Mesenchymal stem cell (in vitro differentiated cells and primary cell): ENCODE measurements around the gene ADD1.

ENCODE experiments used
- DNase-seq: peaks from one replicate; pipeline ENCODE4 v3.0.0-alpha.2; 2013
- H2AFZ ChIP-seq: one replicate; pipeline ENCODE4 v1.6.1; 2013; ENCODE audit warnings: low read depth, mild to moderate bottlenecking, control low read depth, inconsistent platforms, low read length, moderate library complexity
- H2AK5ac ChIP-seq: 2 replicates; pipeline ENCODE4 v1.6.1; 2013; ENCODE audit warnings: low read length, moderate library complexity, mild to moderate bottlenecking, inconsistent platforms; ENCODE audit not compliant: severe bottlenecking
- H2BK120ac ChIP-seq: one replicate; pipeline ENCODE4 v1.6.1; 2013; ENCODE audit warnings: low read depth, mild to moderate bottlenecking, inconsistent platforms, low read length, moderate library complexity
- H2BK12ac ChIP-seq, 2 experiments: one replicate each; pipeline ENCODE4 v1.6.1; 2013; ENCODE audit warnings: inconsistent platforms in 2 of 2, low read length in 2 of 2, mild to moderate bottlenecking in 2 of 2, moderate library complexity in 2 of 2, control low read depth in 1 of 2
- H2BK15ac ChIP-seq: one replicate; pipeline ENCODE4 v1.6.1; 2013; ENCODE audit warnings: mild to moderate bottlenecking, low read depth, inconsistent platforms; ENCODE audit not compliant: poor library complexity, severe bottlenecking
- H2BK5ac ChIP-seq: 2 replicates; pipeline ENCODE4 v1.6.1; 2013; ENCODE audit warnings: low read depth, mild to moderate bottlenecking, low read length, control low read depth, inconsistent platforms; ENCODE audit not compliant: poor library complexity, severe bottlenecking
- H3K14ac ChIP-seq, 2 experiments: one replicate each; pipeline ENCODE4 v1.6.1; 2013; ENCODE audit warnings: inconsistent platforms in 2 of 2, low read length in 2 of 2, control low read depth in 1 of 2, mild to moderate bottlenecking in 1 of 2, moderate library complexity in 1 of 2
- H3K18ac ChIP-seq, 2 experiments: one replicate each; pipeline ENCODE4 v1.6.1; 2013; ENCODE audit warnings: inconsistent platforms in 2 of 2, low read length in 2 of 2, control low read depth in 1 of 2, low read depth in 1 of 2, mild to moderate bottlenecking in 1 of 2
- H3K23ac ChIP-seq, 2 experiments: one replicate each; pipeline ENCODE4 v1.6.1; 2013; ENCODE audit warnings: inconsistent platforms in 2 of 2, low read length in 2 of 2, mild to moderate bottlenecking in 2 of 2, moderate library complexity in 2 of 2, control low read depth in 1 of 2
- H3K27ac ChIP-seq: 2 replicates; pipeline ENCODE4 v1.5.1; 2013; ENCODE audit warnings: mild to moderate bottlenecking, moderate library complexity, low read length, control low read depth, inconsistent platforms; ENCODE audit not compliant: poor library complexity, severe bottlenecking
- H3K27me3 ChIP-seq, 2 experiments: 2 replicates each; pipeline versions ENCODE4 v1.6.1 to v1.7.0; 2013; ENCODE audit warnings: low read length in 2 of 2, mild to moderate bottlenecking in 2 of 2, moderate library complexity in 2 of 2, control low read depth in 1 of 2, inconsistent platforms in 1 of 2; ENCODE audit not compliant: control insufficient read depth in 1 of 2, insufficient read depth in 1 of 2
- H3K36me3 ChIP-seq, 2 experiments: 2 replicates each; pipeline versions ENCODE4 v1.6.1 to v1.7.0; 2013; ENCODE audit warnings: low read length in 2 of 2, control low read depth in 1 of 2, inconsistent platforms in 1 of 2, low read depth in 1 of 2, mild to moderate bottlenecking in 1 of 2; ENCODE audit not compliant: insufficient read depth in 2 of 2, control insufficient read depth in 1 of 2
- H3K4ac ChIP-seq, 2 experiments: one replicate each; pipeline ENCODE4 v1.6.1; 2013; ENCODE audit warnings: inconsistent platforms in 2 of 2, low read length in 2 of 2, mild to moderate bottlenecking in 2 of 2, moderate library complexity in 2 of 2, control low read depth in 1 of 2, low read depth in 1 of 2
- H3K4me1 ChIP-seq: 2 replicates; pipeline ENCODE4 v1.6.1; 2013; ENCODE audit warnings: low read depth, low read length, control low read depth; ENCODE audit not compliant: control insufficient read depth, insufficient read depth
- H3K4me2 ChIP-seq: 2 replicates; pipeline ENCODE4 v1.6.1; 2013; ENCODE audit warnings: low read length, mild to moderate bottlenecking, inconsistent platforms; ENCODE audit not compliant: poor library complexity, severe bottlenecking
- H3K4me3 ChIP-seq, 2 experiments: 2 replicates each; pipeline versions ENCODE4 v1.5.1 to v1.7.0; 2013; ENCODE audit warnings: low read length in 2 of 2, mild to moderate bottlenecking in 2 of 2, control low read depth in 1 of 2, low read depth in 1 of 2; ENCODE audit not compliant: insufficient read depth in 1 of 2
- H3K79me1 ChIP-seq: replicated peaks from 2 replicates; pipeline ENCODE4 v1.6.1; 2013; ENCODE audit warnings: mild to moderate bottlenecking, control low read depth, low read length, inconsistent platforms; ENCODE audit not compliant: poor library complexity, severe bottlenecking
- H3K9ac ChIP-seq: 2 replicates; pipeline ENCODE4 v1.7.0; 2013; ENCODE audit warnings: mild to moderate bottlenecking, low read length, moderate library complexity
- H3K9me3 ChIP-seq: 2 replicates; pipeline ENCODE4 v1.7.0; 2013; ENCODE audit warnings: mild to moderate bottlenecking, low read length; ENCODE audit not compliant: control insufficient read depth
- H4K8ac ChIP-seq: one replicate; pipeline ENCODE4 v1.6.1; 2013; ENCODE audit warnings: inconsistent platforms, mild to moderate bottlenecking, low read length, moderate library complexity
- H4K91ac ChIP-seq: one replicate; pipeline ENCODE4 v1.6.1; 2013; ENCODE audit warnings: mild to moderate bottlenecking, low read length, inconsistent platforms
- WGBS: methylation state at CpG from one replicate; pipeline ENCODE4 v1.1.7; 2013; ENCODE audit warnings: mixed read lengths; 5-methylcytosine and 5-hydroxymethylcytosine counted together

Gene ADD1

GRCh38 chr4:2941138-2942036 lies 97.7 kb downstream of the ADD1 start:
- no peak overlapping the region for H3K4me2 ChIP-seq
- no peak overlapping the region for H3K18ac ChIP-seq
- H3K4ac ChIP-seq, result no peak overlapping the region
- WGBS, result 94% methylated on average over 24 of the region's 24 CpGs
- no peak overlapping the region for H3K27ac ChIP-seq
- H3K23ac ChIP-seq, result no peak overlapping the region
- H3K36me3 ChIP-seq, result peaks cover 87 to 96% of the 10 kb centered on the region in 2 experiments
- no peaks in the 10 kb centered on the region for H3K27me3 ChIP-seq
- no peak overlapping the region for H2AFZ ChIP-seq
- DNase-seq, result no peak
- H3K4me3 ChIP-seq, result no peak overlapping the region
- H3K9me3 ChIP-seq, result no peaks in the 10 kb centered on the region
- H2BK12ac ChIP-seq, result no peak overlapping the region
- H3K14ac ChIP-seq, result no peak overlapping the region
- H4K8ac ChIP-seq, result no peak overlapping the region
- no peak overlapping the region for H2BK15ac ChIP-seq
- H2BK5ac ChIP-seq, result no peak overlapping the region
- H4K91ac ChIP-seq, result no peak overlapping the region
- peaks cover 16% of the 10 kb centered on the region for H3K4me1 ChIP-seq
- H3K9ac ChIP-seq, result no peak overlapping the region
- H2AK5ac ChIP-seq, result no peak overlapping the region
- peaks cover 26% of the 10 kb centered on the region for H3K79me1 ChIP-seq
- H2BK120ac ChIP-seq, result no peak overlapping the region

DNA sequence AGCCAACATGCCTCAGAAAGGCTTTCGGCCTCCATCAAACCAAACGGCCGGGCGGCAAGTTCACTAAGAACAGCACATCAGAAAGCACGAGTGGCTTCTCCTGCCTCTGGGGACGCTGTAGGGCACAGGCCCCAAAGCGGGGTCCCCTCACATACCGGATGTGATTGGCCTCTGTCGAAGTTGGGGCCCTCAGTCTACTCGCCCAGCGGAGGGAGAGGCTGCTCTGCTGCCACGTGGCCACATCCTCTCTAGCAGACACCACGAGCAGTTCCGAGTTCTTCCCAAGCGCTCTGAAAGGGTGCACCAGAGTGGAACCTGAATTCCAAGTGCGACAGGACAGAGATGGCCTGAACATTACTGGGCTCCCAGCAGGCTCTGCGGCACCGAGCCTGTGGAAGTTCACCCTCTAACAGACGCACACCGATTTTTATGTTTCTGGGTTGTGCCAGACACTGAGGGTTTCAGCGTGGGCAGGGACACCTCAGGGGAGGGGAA lies 98.4 kb downstream of the ADD1 start:
- no peak overlapping the region for H2BK120ac ChIP-seq
- no peak overlapping the region for H2BK15ac ChIP-seq
- no peak for DNase-seq
- no peak overlapping the region for H3K14ac ChIP-seq
- H3K9ac ChIP-seq, result no peak overlapping the region
- no peak overlapping the region for H2AK5ac ChIP-seq
- no peak overlapping the region for H3K27ac ChIP-seq
- no peak overlapping the region for H2BK12ac ChIP-seq
- peak overlapping the region; percentile 35 for H4K91ac ChIP-seq
- no peaks in the 10 kb centered on the region for H3K27me3 ChIP-seq
- H4K8ac ChIP-seq, result no peak overlapping the region
- no peak overlapping the region for H2BK5ac ChIP-seq
- no peak overlapping the region for H3K18ac ChIP-seq
- H3K36me3 ChIP-seq, result peaks cover 86 to 96% of the 10 kb centered on the region in 2 experiments
- no peaks in the 10 kb centered on the region for H3K9me3 ChIP-seq
- H2AFZ ChIP-seq, result no peak overlapping the region
- H3K4me2 ChIP-seq, result no peak overlapping the region
- H3K4ac ChIP-seq, result no peak overlapping the region
- H3K79me1 ChIP-seq, result peaks cover 32% of the 10 kb centered on the region
- no peak overlapping the region for H3K4me3 ChIP-seq
- peaks cover 13% of the 10 kb centered on the region for H3K4me1 ChIP-seq
- 96% methylated on average over 21 of the region's 21 CpGs for WGBS
- no peak overlapping the region for H3K23ac ChIP-seq

GRCh38 chr4:2942532-2943363 lies 99.1 kb downstream of the ADD1 start:
- H3K14ac ChIP-seq, result no peak overlapping the region
- no peak overlapping the region for H3K4me3 ChIP-seq
- no peak overlapping the region for H3K4me2 ChIP-seq
- no peak overlapping the region for H4K8ac ChIP-seq
- H2BK15ac ChIP-seq, result no peak overlapping the region
- peaks cover 85 to 96% of the 10 kb centered on the region in 2 experiments for H3K36me3 ChIP-seq
- H3K18ac ChIP-seq, result no peak overlapping the region
- H3K23ac ChIP-seq, result no peak overlapping the region
- 90% methylated on average over 28 of the region's 31 CpGs for WGBS
- H3K4me1 ChIP-seq, result peaks cover 12% of the 10 kb centered on the region
- H3K9me3 ChIP-seq, result no peaks in the 10 kb centered on the region
- no peak overlapping the region for H2AFZ ChIP-seq
- H2BK12ac ChIP-seq, result no peak overlapping the region
- no peaks in the 10 kb centered on the region for H3K27me3 ChIP-seq
- no peak overlapping the region for H2BK5ac ChIP-seq
- no peak overlapping the region for H4K91ac ChIP-seq
- no peak overlapping the region for H2AK5ac ChIP-seq
- H3K9ac ChIP-seq, result no peak overlapping the region
- H2BK120ac ChIP-seq, result no peak overlapping the region
- no peak for DNase-seq
- peaks cover 31% of the 10 kb centered on the region for H3K79me1 ChIP-seq
- H3K27ac ChIP-seq, result no peak overlapping the region
- no peak overlapping the region for H3K4ac ChIP-seq
